ENCODE results near the gene TSPAN9. TPM values are rescaled to one million over a fixed set of nuclear protein-coding genes. Genes with fewer than 3 reads are reported as not detected.

Gene TSPAN9
- total and polyA plus RNA-seq, 2 of the 4 experiments (the other 2 are of a cell fraction): 17.7 to 39.1 TPM

DNA sequence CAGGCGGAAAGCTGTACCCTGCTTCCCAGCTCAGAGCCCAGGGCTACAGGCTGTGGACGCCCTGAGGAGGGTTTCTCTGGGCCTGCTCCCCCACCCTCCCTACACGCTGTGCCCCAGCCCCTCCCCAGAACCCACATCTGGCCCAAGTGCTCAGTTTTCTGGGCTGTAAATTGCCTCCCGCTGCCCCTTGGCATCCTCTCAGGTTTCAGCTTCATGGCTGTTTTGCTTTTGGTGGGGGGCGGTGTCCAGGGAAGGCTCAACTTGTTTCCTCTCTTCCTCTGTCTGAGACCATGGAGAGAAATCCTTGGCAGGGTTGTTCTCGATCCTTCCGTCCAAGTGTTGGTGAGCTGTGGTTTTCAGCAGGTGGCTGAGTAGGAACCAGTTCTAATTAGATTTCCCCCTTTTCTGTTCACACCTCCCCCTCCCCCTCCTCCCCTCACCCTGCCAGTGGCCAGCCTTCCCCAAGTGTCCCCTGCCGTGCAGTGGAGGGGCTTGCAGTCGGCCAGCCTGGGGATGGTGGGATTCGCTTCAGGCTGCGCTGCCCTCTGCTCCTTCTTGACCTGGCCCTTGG, 61.8 kb downstream of the TSPAN9 start:
- BruUV-seq (replicated peaks): no TSS peak
- Histone ChIP-seq H3K9me1 (ENCODE audit: insufficient read depth, low read length) (no peaks in the 10 kb centered on the region), H3K79me1 (ENCODE audit: low read depth in 1 of 2, low read length in 2 of 2) (peaks cover 0 to 3% of the 10 kb centered on the region in 2 experiments; a peak in 1 of 4 replicates), H3K36me3 (ENCODE audit: control insufficient read depth, insufficient read depth, low read length) (no peaks in the 10 kb centered on the region), H3K23ac (ENCODE audit: low read depth, low read length) (no peak overlapping the region), H4K20me1 (ENCODE audit: insufficient read depth, low read length) (peaks cover 12% of the 10 kb centered on the region; the same call in 1 of the 2 replicates), H2BK15ac (ENCODE audit: low read depth, low read length) (no peak overlapping the region), H4K91ac (ENCODE audit: insufficient read depth, low read depth, low read length) (no peak overlapping the region), H2BK120ac (ENCODE audit: low read depth, low read length) (no peak overlapping the region), H3K18ac (ENCODE audit: low read depth, low read length) (no peak overlapping the region), H3K14ac (replicated peaks; ENCODE audit: low read depth, low read length) (no peak overlapping the region), H3K56ac (ENCODE audit: extremely low read depth, insufficient read depth, low read length) (no peak overlapping the region), H3K27ac (ENCODE audit: insufficient read depth, low read length) (no peak overlapping the region), H2BK5ac (ENCODE audit: low read depth, low read length, poor library complexity, severe bottlenecking) (no peak overlapping the region), H4K5ac (ENCODE audit: low read depth, low read length) (no peak overlapping the region), H3K27me3 (ENCODE audit: control insufficient read depth, insufficient read depth, low read length) (no peaks in the 10 kb centered on the region), H2AFZ (replicated peaks; ENCODE audit: low read length, poor library complexity) (no peak overlapping the region), H3K4ac (ENCODE audit: low read depth, low read length) (no peak overlapping the region), H3K4me1 (ENCODE audit: control insufficient read depth, insufficient read depth, low read length) (peaks cover 8% of the 10 kb centered on the region; the same call in 1 of the 2 replicates), H4K8ac (ENCODE audit: low read depth in 2 of 2, low read length in 2 of 2) (no peak overlapping the region), H3K9ac (ENCODE audit: low read depth, low read length) (no peak overlapping the region), H2AK9ac (replicated peaks; ENCODE audit: low read depth, low read length, poor library complexity) (no peak overlapping the region), H2BK20ac (ENCODE audit: low read depth, low read length) (no peak overlapping the region), H3K4me2 (ENCODE audit: low read depth, low read length) (no peak overlapping the region), H2AK5ac (ENCODE audit: low read depth, low read length) (no peak overlapping the region), H3K4me3 (ENCODE audit: insufficient read depth, low read depth, low read length) (no peak overlapping the region), H3K9me3 (ENCODE audit: control insufficient read depth, insufficient read depth, low read length) (no peaks in the 10 kb centered on the region)
- dilution Hi-C loops (cut with HindIII; ENCODE audit: low sequenced_read_pairs, unreplicated experiment): no loop called here
- ChIA-PET POLR2A (ENCODE audit: unreplicated experiment) (no interaction called here), CTCF (no interaction called here)
- no peak for DNase-seq
- TF ChIP-seq NFE2L2 (IDR thresholded peaks at IDR 0.05; ENCODE audit: low read depth, low read length) (no peak), RCOR1 (IDR thresholded peaks at IDR 0.05; ENCODE audit: insufficient replicate concordance, low read length) (no peak), SMC3 (IDR thresholded peaks at IDR 0.05; ENCODE audit: low read depth, low read length) (no peak), CEBPB (IDR thresholded peaks at IDR 0.05; ENCODE audit: low read depth, low read length) (no peak), MAZ (IDR thresholded peaks at IDR 0.05; ENCODE audit: borderline replicate concordance, low read depth, low read length) (no peak), MXI1 (IDR thresholded peaks at IDR 0.05; ENCODE audit: borderline replicate concordance, low read depth, low read length) (no peak), CHD1 (IDR thresholded peaks at IDR 0.05; ENCODE audit: low read depth, low read length) (no peak), RAD21 (IDR thresholded peaks at IDR 0.05; ENCODE audit: low read length) (no peak), BHLHE40 (IDR thresholded peaks at IDR 0.05; ENCODE audit: low read depth, low read length) (no peak), ELK1 (IDR thresholded peaks at IDR 0.05; ENCODE audit: borderline replicate concordance, low read depth, low read length) (no peak)
- TF ChIP-seq, protein P1, sequence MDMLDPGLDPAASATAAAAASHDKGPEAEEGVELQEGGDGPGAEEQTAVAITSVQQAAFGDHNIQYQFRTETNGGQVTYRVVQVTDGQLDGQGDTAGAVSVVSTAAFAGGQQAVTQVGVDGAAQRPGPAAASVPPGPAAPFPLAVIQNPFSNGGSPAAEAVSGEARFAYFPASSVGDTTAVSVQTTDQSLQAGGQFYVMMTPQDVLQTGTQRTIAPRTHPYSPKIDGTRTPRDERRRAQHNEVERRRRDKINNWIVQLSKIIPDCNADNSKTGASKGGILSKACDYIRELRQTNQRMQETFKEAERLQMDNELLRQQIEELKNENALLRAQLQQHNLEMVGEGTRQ (IDR thresholded peaks at IDR 0.05; ENCODE audit: low read depth, low read length): no peak
- TF ChIP-seq, protein P2, sequence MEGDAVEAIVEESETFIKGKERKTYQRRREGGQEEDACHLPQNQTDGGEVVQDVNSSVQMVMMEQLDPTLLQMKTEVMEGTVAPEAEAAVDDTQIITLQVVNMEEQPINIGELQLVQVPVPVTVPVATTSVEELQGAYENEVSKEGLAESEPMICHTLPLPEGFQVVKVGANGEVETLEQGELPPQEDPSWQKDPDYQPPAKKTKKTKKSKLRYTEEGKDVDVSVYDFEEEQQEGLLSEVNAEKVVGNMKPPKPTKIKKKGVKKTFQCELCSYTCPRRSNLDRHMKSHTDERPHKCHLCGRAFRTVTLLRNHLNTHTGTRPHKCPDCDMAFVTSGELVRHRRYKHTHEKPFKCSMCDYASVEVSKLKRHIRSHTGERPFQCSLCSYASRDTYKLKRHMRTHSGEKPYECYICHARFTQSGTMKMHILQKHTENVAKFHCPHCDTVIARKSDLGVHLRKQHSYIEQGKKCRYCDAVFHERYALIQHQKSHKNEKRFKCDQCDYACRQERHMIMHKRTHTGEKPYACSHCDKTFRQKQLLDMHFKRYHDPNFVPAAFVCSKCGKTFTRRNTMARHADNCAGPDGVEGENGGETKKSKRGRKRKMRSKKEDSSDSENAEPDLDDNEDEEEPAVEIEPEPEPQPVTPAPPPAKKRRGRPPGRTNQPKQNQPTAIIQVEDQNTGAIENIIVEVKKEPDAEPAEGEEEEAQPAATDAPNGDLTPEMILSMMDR (conservative IDR thresholded peaks at IDR 0.05; ENCODE audit: low read depth, low read length): no peak
- in situ Hi-C loops (cut with MboI; ENCODE audit: low sequenced_read_pairs): loop anchor here (5.0 kb wide), 2 partner anchors 68 to 133 kb away; no protein-coding TSS in a partner anchor
- no peak for ATAC-seq (ENCODE audit: low read depth)
- WGBS, 2 experiments (ENCODE audit: extremely low coverage in 2 of 2, insufficient read length in 1 of 2): 60% methylated on average over 2 of the region's 11 CpGs; no CpG with 5 or more reads in 1 of the 2 experiments
- intact Hi-C loops (cut with micrococcal nuclease): loop anchor here (5.0 to 10.0 kb wide), 2 partner anchors 78 to 636 kb away; no protein-coding TSS in a partner anchor
